ENCODE results near the gene LPCAT1. TPM values are rescaled to one million over a fixed set of nuclear protein-coding genes. Genes with fewer than 3 reads are reported as not detected.

The LPCAT1 gene
- total and polyA plus RNA-seq, 2 of the 13 experiments (the other 11 are each of a cell fraction or from before 2014, with no cell fraction given) = 29.8 to 90.6 TPM

DNA sequence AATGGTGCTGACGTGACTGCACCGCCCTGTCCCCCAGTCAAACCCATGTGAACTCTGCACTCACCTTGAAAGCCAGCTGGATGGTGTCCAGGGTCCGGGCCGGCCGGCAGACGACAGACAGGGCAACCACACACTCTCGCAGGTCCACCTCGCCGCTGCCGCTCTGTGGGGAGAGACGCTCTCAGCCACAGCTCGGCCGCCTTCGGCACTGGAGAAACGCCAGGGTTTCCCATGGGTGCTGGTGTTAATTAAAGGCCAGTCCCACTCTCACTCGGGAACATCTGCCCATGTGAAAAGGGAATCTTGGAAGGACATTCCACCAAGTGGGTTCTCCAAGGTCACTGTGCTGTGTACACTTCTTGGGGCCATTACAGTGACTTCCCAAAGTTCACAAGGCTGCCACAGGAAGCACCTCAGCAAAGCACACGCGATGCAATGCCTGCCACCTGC lies 53.0 kb downstream of the LPCAT1 start (continued):
- TF ChIP-seq, protein P1, sequence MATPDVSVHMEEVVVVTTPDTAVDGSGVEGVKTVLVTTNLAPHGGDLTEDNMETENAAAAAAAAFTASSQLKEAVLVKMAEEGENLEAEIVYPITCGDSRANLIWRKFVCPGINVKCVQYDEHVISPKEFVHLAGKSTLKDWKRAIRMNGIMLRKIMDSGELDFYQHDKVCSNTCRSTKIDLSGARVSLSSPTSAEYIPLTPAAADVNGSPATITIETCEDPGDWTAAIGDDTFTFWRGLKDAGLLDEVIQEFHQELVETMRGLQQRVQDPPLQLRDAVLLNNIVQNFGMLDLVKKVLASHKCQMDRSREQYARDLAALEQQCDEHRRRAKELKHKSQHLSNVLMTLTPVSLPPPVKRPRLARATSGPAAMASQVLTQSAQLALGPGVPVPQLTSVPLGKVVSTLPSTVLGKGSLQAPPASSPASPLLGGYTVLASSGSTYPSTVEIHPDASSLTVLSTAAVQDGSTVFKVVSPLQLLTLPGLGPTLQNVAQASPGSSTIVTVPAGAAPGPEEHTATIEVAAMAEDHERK (CRISPR knock-in tag; IDR thresholded peaks at IDR 0.05; ENCODE audit: low read depth) = no peak
- no peak for TF ChIP-seq HMG20A (CRISPR knock-in tag; IDR thresholded peaks at IDR 0.05; ENCODE audit: borderline replicate concordance)
- TF ChIP-seq, protein P2, sequence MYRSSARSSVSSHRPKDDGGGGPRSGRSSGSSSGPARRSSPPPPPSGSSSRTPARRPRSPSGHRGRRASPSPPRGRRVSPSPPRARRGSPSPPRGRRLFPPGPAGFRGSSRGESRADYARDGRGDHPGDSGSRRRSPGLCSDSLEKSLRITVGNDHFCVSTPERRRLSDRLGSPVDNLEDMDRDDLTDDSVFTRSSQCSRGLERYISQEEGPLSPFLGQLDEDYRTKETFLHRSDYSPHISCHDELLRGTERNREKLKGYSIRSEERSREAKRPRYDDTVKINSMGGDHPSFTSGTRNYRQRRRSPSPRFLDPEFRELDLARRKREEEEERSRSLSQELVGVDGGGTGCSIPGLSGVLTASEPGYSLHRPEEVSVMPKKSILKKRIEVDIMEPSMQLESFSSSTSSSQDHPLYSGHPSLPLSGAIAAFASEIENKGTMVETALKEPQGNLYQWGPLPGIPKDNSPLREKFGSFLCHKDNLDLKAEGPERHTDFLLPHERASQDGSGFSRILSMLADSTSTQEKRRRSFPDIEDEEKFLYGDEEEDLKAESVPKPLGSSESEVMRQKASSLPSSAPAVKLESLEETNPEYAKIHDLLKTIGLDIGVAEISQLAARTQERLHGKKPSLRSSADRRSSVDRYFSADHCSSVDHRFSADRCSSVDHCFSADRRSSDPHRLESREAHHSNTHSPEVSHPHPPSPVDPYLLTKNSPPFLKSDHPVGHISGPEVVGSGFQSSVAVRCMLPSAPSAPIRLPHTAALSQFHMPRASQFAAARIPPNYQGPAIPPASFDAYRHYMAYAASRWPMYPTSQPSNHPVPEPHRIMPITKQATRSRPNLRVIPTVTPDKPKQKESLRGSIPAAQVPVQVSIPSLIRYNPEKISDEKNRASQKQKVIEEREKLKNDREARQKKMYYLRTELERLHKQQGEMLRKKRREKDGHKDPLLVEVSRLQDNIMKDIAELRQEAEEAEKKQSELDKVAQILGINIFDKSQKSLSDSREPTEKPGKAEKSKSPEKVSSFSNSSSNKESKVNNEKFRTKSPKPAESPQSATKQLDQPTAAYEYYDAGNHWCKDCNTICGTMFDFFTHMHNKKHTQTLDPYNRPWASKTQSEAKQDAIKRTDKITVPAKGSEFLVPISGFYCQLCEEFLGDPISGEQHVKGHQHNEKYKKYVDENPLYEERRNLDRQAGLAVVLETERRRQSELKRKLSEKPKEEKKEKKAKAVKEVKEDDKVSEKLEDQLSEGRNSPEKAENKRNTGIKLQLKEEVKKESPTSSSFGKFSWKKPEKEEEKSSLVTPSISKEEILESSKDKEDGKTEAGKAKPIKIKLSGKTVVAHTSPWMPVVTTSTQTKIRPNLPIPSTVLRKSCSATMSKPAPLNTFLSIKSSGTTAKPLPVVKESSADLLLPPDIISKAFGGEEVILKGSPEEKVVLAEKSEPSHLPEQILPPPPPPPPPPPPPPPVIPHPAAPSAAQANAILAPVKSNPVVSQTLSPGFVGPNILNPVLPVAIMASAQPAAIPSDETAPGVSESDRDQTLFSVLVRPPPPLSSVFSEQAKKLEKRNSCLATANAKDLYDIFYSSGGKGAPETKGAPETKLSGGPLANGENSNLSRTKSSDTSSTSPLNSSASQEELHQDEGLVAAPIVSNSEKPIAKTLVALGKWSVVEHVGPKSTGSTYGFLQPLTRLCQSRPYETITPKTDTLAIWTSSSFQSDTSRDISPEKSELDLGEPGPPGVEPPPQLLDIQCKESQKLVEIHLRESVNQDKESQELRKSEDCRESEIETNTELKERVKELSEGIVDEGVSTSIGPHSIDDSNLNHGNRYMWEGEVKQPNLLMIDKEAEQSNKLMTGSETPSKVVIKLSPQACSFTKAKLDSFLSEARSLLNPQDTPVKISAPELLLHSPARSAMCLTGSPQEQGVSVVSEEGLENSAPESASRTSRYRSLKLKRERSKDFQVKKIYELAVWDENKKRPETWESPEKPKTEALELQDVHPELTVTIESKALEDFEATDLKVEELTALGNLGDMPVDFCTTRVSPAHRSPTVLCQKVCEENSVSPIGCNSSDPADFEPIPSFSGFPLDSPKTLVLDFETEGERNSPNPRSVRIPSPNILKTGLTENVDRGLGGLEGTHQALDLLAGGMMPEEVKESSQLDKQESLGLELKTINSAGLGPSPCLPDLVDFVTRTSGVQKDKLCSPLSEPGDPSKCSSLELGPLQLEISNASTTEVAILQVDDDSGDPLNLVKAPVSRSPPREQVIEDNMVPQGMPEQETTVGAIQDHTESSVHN (CRISPR knock-in tag; IDR thresholded peaks at IDR 0.05) = no peak
- no peak for TF ChIP-seq HNRNPUL1 (IDR thresholded peaks at IDR 0.05; ENCODE audit: low read depth, low read length)
- TF ChIP-seq, protein P3, sequence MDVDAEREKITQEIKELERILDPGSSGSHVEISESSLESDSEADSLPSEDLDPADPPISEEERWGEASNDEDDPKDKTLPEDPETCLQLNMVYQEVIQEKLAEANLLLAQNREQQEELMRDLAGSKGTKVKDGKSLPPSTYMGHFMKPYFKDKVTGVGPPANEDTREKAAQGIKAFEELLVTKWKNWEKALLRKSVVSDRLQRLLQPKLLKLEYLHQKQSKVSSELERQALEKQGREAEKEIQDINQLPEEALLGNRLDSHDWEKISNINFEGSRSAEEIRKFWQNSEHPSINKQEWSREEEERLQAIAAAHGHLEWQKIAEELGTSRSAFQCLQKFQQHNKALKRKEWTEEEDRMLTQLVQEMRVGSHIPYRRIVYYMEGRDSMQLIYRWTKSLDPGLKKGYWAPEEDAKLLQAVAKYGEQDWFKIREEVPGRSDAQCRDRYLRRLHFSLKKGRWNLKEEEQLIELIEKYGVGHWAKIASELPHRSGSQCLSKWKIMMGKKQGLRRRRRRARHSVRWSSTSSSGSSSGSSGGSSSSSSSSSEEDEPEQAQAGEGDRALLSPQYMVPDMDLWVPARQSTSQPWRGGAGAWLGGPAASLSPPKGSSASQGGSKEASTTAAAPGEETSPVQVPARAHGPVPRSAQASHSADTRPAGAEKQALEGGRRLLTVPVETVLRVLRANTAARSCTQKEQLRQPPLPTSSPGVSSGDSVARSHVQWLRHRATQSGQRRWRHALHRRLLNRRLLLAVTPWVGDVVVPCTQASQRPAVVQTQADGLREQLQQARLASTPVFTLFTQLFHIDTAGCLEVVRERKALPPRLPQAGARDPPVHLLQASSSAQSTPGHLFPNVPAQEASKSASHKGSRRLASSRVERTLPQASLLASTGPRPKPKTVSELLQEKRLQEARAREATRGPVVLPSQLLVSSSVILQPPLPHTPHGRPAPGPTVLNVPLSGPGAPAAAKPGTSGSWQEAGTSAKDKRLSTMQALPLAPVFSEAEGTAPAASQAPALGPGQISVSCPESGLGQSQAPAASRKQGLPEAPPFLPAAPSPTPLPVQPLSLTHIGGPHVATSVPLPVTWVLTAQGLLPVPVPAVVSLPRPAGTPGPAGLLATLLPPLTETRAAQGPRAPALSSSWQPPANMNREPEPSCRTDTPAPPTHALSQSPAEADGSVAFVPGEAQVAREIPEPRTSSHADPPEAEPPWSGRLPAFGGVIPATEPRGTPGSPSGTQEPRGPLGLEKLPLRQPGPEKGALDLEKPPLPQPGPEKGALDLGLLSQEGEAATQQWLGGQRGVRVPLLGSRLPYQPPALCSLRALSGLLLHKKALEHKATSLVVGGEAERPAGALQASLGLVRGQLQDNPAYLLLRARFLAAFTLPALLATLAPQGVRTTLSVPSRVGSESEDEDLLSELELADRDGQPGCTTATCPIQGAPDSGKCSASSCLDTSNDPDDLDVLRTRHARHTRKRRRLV (CRISPR knock-in tag; IDR thresholded peaks at IDR 0.05) = no peak
- TF ChIP-seq, protein P4, sequence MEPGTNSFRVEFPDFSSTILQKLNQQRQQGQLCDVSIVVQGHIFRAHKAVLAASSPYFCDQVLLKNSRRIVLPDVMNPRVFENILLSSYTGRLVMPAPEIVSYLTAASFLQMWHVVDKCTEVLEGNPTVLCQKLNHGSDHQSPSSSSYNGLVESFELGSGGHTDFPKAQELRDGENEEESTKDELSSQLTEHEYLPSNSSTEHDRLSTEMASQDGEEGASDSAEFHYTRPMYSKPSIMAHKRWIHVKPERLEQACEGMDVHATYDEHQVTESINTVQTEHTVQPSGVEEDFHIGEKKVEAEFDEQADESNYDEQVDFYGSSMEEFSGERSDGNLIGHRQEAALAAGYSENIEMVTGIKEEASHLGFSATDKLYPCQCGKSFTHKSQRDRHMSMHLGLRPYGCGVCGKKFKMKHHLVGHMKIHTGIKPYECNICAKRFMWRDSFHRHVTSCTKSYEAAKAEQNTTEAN (CRISPR knock-in tag; conservative IDR thresholded peaks at IDR 0.05) = no peak
- TF ChIP-seq HOXA3 (CRISPR knock-in tag; IDR thresholded peaks at IDR 0.05) = peak; percentile 75
- no peak for TF ChIP-seq HOXA7 (CRISPR knock-in tag; IDR thresholded peaks at IDR 0.05)
- no peak for TF ChIP-seq ZSCAN12 (CRISPR knock-in tag; IDR thresholded peaks at IDR 0.05)
- no peak for TF ChIP-seq PAWR (CRISPR knock-in tag; IDR thresholded peaks at IDR 0.05; ENCODE audit: borderline replicate concordance)
- TF ChIP-seq ZNF331 (CRISPR knock-in tag; IDR thresholded peaks at IDR 0.05) = no peak
- TF ChIP-seq, protein P5, sequence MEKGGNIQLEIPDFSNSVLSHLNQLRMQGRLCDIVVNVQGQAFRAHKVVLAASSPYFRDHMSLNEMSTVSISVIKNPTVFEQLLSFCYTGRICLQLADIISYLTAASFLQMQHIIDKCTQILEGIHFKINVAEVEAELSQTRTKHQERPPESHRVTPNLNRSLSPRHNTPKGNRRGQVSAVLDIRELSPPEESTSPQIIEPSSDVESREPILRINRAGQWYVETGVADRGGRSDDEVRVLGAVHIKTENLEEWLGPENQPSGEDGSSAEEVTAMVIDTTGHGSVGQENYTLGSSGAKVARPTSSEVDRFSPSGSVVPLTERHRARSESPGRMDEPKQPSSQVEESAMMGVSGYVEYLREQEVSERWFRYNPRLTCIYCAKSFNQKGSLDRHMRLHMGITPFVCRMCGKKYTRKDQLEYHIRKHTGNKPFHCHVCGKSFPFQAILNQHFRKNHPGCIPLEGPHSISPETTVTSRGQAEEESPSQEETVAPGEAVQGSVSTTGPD (CRISPR knock-in tag; IDR thresholded peaks at IDR 0.05) = no peak

Measured in HepG2 (cell line).